Measurements from ENCODE around the gene TBC1D24.

Gene TBC1D24

DNA sequence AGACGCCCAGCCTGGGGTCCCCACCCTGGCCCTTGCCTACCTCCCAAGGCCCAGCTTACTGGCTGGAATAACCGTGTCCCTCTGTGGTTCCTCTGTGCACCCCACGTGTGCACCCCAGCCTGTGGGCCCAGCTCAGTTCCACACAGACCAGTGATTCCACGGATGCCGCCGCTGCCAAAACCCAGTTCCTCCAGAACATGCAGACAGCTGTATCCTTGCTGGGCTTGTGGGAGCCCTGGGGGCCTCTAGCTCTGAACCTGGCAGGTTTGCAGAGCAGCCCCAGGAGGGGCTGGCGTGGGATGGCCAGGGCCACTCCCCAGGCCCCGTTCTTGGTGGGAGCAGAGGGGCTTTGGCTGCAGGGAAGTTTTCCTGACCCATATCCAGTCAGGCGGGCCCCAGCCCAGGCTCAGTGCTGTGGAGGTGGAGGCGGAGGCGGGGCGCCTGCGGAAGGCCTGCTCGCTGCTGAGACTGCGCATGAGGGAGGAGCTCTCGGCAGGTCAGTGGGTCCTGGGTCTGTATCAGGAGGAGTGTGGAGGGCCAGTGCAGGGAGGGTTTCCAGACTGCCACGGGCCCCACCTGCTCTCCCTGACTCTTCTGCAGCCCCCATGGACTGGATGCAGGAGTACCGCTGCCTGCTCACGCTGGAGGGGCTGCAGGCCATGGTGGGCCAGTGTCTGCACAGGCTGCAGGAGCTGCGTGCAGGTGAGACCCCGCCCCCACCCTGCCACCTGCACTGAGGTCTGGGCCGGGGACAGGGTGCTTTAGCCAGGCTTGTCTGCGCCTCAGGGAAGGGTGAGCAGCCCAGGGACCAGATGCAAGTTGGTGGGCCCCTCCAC is 12.7 kb upstream of the TBC1D24 start:
- Histone ChIP-seq H3K4me1 (ENCODE audit: control insufficient read depth in 2 of 2, insufficient read depth in 1 of 2, low read depth in 1 of 2, low read length in 2 of 2) (peaks cover 13 to 20% of the 10 kb centered on the region in 2 donors), H3K18ac (ENCODE audit: low read length) (no peak overlapping the region), H3K79me1 (ENCODE audit: low read depth, low read length) (peaks cover 16% of the 10 kb centered on the region), H2AFZ (ENCODE audit: low read length) (no peak overlapping the region), H2BK120ac (ENCODE audit: low read depth, low read length) (no peak overlapping the region), H3K14ac (ENCODE audit: low read length) (peak overlapping the region; percentile 56), H3K4me2 (ENCODE audit: insufficient read depth, low read length, poor library complexity, severe bottlenecking) (no peak overlapping the region), H3K9ac (ENCODE audit: low read depth, low read length, poor library complexity) (peak overlapping the region; percentile 60), H2BK15ac (ENCODE audit: low read length) (no peak overlapping the region), H3K27me3 (ENCODE audit: control insufficient read depth in 3 of 3, insufficient read depth in 3 of 3, low read depth in 1 of 3, low read length in 3 of 3) (no peaks in the 10 kb centered on the region), H2AK5ac (ENCODE audit: low read depth, low read length) (no peak overlapping the region), H3K23ac (ENCODE audit: low read depth, low read length, poor library complexity) (peak overlapping the region; percentile 65), H4K91ac (ENCODE audit: low read depth, low read length, poor library complexity) (no peak overlapping the region), H2BK12ac (ENCODE audit: low read length) (no peak overlapping the region), H3K4ac (ENCODE audit: low read length) (no peak overlapping the region), H4K8ac (ENCODE audit: low read depth, low read length) (no peak overlapping the region), H3K36me3 (replicated peaks in 1 of 2; ENCODE audit: control insufficient read depth in 2 of 2, insufficient read depth in 2 of 2, low read length in 2 of 2) (peaks cover 26 to 47% of the 10 kb centered on the region in 2 donors), H3K4me3 (ENCODE audit: low read length in 2 of 2) (peak overlapping the region in 1 of 2 donors; percentile 6), H3K27ac (replicated peaks; ENCODE audit: low read length) (no peak overlapping the region), H2BK5ac (ENCODE audit: low read length) (no peak overlapping the region), H3K9me3 (replicated peaks in 1 of 2; ENCODE audit: control insufficient read depth in 2 of 2, insufficient read depth in 1 of 2, low read depth in 1 of 2, low read length in 2 of 2) (no peaks in the 10 kb centered on the region)
- DNase-seq (ENCODE audit: low spot score) = no peak
- no CpG with 5 or more reads among the region's 23 CpGs for WGBS, 2 donors (ENCODE audit: extremely low coverage in 2 of 2, insufficient read length in 2 of 2, insufficient replicate concordance in 1 of 2)

DNA sequence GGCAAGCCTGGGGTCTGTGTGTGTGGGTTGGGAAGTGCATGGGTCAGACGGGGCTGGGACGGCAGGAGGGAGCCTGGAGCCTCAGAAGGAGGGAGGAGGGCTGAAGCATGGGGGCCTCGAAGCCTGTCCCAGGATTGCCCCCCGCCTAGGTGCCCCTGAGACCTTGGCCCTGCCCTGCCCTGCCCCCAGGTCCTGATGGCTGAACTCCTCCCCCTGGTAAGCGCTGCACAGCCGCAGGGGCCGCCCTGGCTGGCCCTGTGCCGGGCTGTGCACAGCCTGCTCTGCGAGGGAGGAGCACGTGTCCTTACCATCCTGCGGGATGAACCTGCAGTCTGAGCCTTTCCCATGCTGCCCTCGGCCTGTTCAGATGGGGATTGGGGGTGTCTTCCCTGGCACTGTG is 10.6 kb upstream of the TBC1D24 start:
- DNase-seq (ENCODE audit: low spot score) = no peak

DNA sequence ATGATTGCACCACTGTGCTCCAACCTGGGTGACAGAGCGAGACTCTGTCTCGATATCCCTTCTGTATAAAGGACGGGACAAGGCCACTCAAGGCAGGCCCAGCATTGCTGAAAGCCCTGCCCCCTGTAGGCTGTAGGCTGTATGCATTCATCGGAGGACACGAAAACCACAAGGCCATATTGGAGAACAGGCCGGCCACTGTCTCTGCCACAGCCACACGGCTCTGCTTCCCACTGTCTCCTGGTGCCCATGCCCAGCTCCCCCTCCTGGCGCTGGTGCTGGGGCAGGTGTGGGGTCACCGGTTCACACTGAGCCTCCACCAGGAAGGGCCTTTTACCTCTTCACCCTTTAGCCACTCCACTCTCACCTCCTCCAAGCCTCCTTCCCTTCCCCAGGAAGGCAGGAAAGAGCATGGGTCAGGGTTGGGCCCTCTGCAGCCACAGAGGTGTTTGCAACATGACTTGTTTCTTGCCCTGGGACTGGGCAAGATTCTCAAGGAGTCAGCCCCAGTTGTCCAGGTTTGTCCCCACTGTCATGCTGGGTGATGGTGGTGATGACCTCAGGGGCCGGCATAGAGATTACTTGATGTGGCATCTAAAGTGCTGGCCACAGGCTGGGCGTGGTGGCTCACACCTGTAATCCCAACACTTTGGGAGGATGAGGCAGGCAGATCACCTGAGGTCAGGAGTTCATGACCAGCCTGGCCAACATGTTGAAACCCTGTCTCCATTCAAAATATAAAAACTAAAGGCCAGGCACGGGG is 9.1 kb upstream of the TBC1D24 start:
- Histone ChIP-seq H3K4ac (ENCODE audit: low read length) (peak overlapping the region; percentile 66), H3K27me3 (ENCODE audit: control insufficient read depth in 3 of 3, insufficient read depth in 3 of 3, low read depth in 1 of 3, low read length in 3 of 3) (peaks cover 0 to 2% (median 0%) of the 10 kb centered on the region in 3 experiments), H2BK15ac (ENCODE audit: low read length) (no peak overlapping the region), H3K4me1 (ENCODE audit: control insufficient read depth in 2 of 2, insufficient read depth in 1 of 2, low read depth in 1 of 2, low read length in 2 of 2) (peaks cover 25 to 33% of the 10 kb centered on the region in 2 donors), H3K9ac (ENCODE audit: low read depth, low read length, poor library complexity) (no peak overlapping the region), H3K79me1 (ENCODE audit: low read depth, low read length) (peaks cover 12% of the 10 kb centered on the region), H4K91ac (ENCODE audit: low read depth, low read length, poor library complexity) (no peak overlapping the region), H3K4me3 (ENCODE audit: low read length in 2 of 2) (no peak overlapping the region), H4K8ac (ENCODE audit: low read depth, low read length) (no peak overlapping the region), H2BK12ac (ENCODE audit: low read length) (no peak overlapping the region), H3K27ac (replicated peaks; ENCODE audit: low read length) (no peak overlapping the region), H3K4me2 (ENCODE audit: insufficient read depth, low read length, poor library complexity, severe bottlenecking) (no peak overlapping the region), H3K9me3 (replicated peaks in 1 of 2; ENCODE audit: control insufficient read depth in 2 of 2, insufficient read depth in 1 of 2, low read depth in 1 of 2, low read length in 2 of 2) (no peaks in the 10 kb centered on the region), H2AFZ (ENCODE audit: low read length) (no peak overlapping the region), H3K14ac (ENCODE audit: low read length) (no peak overlapping the region), H2BK120ac (ENCODE audit: low read depth, low read length) (no peak overlapping the region), H2BK5ac (ENCODE audit: low read length) (peak overlapping the region; percentile 24), H3K36me3 (replicated peaks in 1 of 2; ENCODE audit: control insufficient read depth in 2 of 2, insufficient read depth in 2 of 2, low read length in 2 of 2) (peaks cover 20 to 32% of the 10 kb centered on the region in 2 donors), H2AK5ac (ENCODE audit: low read depth, low read length) (no peak overlapping the region), H3K23ac (ENCODE audit: low read depth, low read length, poor library complexity) (no peak overlapping the region), H3K18ac (ENCODE audit: low read length) (no peak overlapping the region)
- DNase-seq (ENCODE audit: low spot score) = no peak
- no CpG with 5 or more reads among the region's 12 CpGs for WGBS, 2 donors (ENCODE audit: extremely low coverage in 2 of 2, insufficient read length in 2 of 2, insufficient replicate concordance in 1 of 2)

More for the DNA sequence above, 10.6 kb upstream of the TBC1D24 start:
- H3K23ac ChIP-seq (ENCODE audit: low read depth, low read length, poor library complexity) = no peak overlapping the region
- H4K8ac ChIP-seq (ENCODE audit: low read depth, low read length) = no peak overlapping the region
- peaks cover 18% of the 10 kb centered on the region for H3K79me1 ChIP-seq (ENCODE audit: low read depth, low read length)
- H3K4me2 ChIP-seq (ENCODE audit: insufficient read depth, low read length, poor library complexity, severe bottlenecking) = no peak overlapping the region
- H2BK12ac ChIP-seq (ENCODE audit: low read length) = no peak overlapping the region
- H3K4me1 ChIP-seq (ENCODE audit: control insufficient read depth in 2 of 2, insufficient read depth in 1 of 2, low read depth in 1 of 2, low read length in 2 of 2) = peaks cover 23 to 25% of the 10 kb centered on the region in 2 donors
- H3K4me3 ChIP-seq (ENCODE audit: low read length in 2 of 2) = no peak overlapping the region
- H3K36me3 ChIP-seq (replicated peaks in 1 of 2; ENCODE audit: control insufficient read depth in 2 of 2, insufficient read depth in 2 of 2, low read length in 2 of 2) = peaks cover 21 to 34% of the 10 kb centered on the region in 2 donors
- H3K27ac ChIP-seq (replicated peaks; ENCODE audit: low read length) = no peak overlapping the region
- no peaks in the 10 kb centered on the region for H3K27me3 ChIP-seq (ENCODE audit: control insufficient read depth in 3 of 3, insufficient read depth in 3 of 3, low read depth in 1 of 3, low read length in 3 of 3)
- no peak overlapping the region for H3K4ac ChIP-seq (ENCODE audit: low read length)
- H2AFZ ChIP-seq (ENCODE audit: low read length) = no peak overlapping the region
- H3K18ac ChIP-seq (ENCODE audit: low read length) = no peak overlapping the region
- WGBS, 2 donors (ENCODE audit: extremely low coverage in 2 of 2, insufficient read length in 2 of 2, insufficient replicate concordance in 1 of 2) = no CpG with 5 or more reads among the region's 12 CpGs
- no peak overlapping the region for H2AK5ac ChIP-seq (ENCODE audit: low read depth, low read length)
- no peaks in the 10 kb centered on the region for H3K9me3 ChIP-seq (replicated peaks in 1 of 2; ENCODE audit: control insufficient read depth in 2 of 2, insufficient read depth in 1 of 2, low read depth in 1 of 2, low read length in 2 of 2)
- no peak overlapping the region for H3K9ac ChIP-seq (ENCODE audit: low read depth, low read length, poor library complexity)
- H2BK120ac ChIP-seq (ENCODE audit: low read depth, low read length) = no peak overlapping the region
- H4K91ac ChIP-seq (ENCODE audit: low read depth, low read length, poor library complexity) = no peak overlapping the region
- no peak overlapping the region for H2BK15ac ChIP-seq (ENCODE audit: low read length)
- no peak overlapping the region for H3K14ac ChIP-seq (ENCODE audit: low read length)
- no peak overlapping the region for H2BK5ac ChIP-seq (ENCODE audit: low read length)
